Activated CD8-positive, alpha-beta memory T cell treated with anti-CD3 and anti-CD28 coated beads, Interleukin-2, amount 50 U/mL, for 1 hour (primary cell): ENCODE results near the gene SIL1.
"Not testable (repeated sequence)": the region's sequence is repeated elsewhere in the genome, so short reads cannot be mapped to it uniquely, and the experiment has no call there.

Source experiments
- DNase-seq: peaks from one replicate; pipeline ENCODE4 v3.0.0-alpha.2; 2020; ENCODE audit errors: extremely low read depth

SIL1 gene

DNA sequence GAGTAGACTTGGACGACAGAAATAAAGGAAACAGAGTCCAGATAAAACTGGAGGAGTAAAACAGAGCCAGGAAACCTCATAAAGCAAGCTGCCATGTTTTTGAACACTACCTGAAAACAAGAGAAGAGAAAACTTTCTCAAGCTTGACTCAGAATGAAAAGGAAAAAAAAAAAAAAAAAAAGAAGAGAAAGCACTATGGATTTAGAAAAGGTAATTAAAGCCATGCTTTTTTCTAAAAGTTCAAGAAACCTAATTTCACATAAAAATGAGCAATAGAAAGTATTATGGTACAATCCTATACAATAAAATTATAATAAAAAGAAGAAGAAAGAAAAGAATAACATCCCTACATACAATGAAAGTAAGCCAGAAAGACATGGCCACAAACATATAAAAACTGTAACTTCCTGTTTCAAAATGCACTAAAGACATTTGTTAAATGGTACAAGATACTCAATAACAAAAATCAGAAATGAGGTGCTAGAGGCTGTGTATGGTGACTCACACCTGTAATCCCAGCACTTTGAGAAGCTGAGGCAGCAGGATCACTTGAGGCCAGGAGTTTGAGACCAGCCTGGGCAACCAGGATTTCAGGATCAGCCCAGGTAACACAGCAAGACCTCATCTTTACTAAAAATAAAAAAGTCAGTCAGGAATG, 129.5 kb downstream of the SIL1 start:
- DNase-seq, result no peak

DNA sequence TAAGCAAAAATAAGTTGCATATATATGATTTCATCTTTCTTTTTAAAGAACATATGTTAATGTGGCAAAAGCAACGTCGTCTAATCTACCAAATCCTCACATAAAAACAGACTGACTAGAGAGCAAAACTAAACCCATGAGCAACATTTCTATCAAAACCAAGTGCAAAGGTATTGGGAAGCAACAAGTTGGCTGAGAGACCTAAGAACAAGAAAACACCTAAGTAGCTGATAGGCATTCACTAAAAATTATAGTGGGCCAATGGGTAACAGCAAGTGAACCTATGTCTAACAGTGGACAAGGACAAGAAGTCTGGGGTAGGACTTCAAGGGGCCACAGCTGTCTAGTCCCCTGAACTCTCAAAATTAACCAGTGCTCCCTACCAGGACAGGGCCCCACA, 130.1 kb downstream of the SIL1 start:
- no peak for DNase-seq

- no peak for DNase-seq
Observed at GRCh38 chr5:139065306-139065705, 132.9 kb downstream of the SIL1 start.

- no peak for DNase-seq
Observed at GRCh38 chr5:139064613-139065012, 133.6 kb downstream of the SIL1 start.

DNA sequence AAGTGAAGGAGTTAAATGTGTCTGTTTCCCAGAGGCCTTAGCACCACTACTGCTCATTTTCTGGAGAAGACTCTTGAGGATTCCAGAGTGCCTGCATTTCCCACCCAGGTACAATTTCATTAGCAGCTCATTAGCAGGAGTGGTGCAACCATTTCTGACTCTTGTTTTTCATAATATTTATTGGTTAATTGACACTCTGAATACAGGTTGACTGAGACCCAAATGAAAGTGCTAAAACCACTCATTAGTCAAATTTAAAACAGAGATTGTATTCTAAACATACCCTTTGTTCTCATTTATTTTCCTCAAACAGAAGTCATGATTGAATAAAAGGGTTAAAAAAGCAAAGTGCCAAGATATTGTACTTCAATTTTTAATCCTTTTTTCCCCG, 134.5 kb downstream of the SIL1 start:
- no peak for DNase-seq

GRCh38 chr5:139062910-139063663, 135.1 kb downstream of the SIL1 start:
- no peak for DNase-seq

GRCh38 chr5:139061856-139062255, 136.3 kb downstream of the SIL1 start:
- DNase-seq, result no peak

- DNase-seq, result no peak
Observed at GRCh38 chr5:139061274-139061673, 136.9 kb downstream of the SIL1 start.

DNA sequence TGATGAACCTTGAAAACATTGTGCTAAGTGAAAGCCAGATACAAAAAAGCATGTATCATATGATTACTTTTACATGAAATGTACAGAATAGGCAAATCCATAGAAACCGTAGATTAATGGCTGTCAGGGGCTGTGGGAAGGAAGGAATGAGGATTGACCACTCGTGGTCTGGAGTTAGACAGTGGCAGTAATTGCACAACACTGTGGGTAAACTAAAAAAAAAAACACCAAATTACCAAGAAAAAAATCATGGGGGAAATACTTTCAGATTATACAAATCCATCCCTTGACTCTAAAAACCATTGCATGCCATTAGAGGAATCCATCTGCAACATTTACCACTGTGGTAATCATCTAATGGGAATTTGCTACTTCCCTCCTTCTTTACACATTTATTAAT, 140.0 kb downstream of the SIL1 start:
- DNase-seq, result no peak

DNA sequence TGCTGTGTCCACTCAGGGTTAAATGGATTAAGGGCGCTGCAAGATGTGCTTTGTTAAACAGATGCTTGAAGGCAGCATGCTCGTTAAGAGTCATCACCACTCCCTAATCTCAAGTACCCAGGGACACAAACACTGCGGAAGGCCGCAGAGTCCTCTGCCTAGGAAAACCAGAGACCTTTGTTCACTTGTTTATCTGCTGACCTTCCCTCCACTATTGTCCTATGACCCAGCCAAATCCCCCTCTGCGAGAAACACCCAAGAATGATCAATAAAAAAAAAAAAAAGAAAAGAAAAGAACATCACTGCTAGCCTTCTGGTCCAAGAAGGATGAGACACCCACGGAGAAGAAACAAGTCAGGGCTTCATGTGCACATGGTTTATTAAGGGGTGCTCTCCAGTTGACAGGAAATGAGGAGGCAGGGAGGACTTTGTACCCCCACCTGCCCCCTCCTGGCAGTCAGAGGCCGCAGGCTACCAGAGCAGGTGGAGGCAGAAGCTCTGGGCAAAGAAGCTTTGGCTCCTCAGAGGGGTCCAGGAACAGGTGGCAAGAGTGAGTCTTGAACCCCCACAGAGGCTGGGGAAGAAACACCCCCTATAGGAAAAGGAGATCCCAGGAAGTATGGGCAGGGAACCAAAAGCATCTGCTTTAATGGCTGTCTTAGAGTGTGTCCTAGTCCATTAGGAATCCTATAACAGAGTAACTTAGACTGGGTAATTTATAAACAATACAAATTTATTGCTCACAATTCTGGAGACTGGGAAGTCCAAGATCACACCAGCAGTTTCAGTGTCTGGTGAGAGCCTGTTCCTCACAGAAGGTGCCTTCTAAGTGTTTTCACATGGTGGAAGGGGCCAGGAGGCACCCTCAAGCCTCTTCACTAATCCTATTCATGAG, 140.9 kb downstream of the SIL1 start:
- not testable (repeated sequence) for DNase-seq

GRCh38 chr5:139052975-139053374, 145.2 kb downstream of the SIL1 start:
- no peak for DNase-seq

- DNase-seq, result no peak
Observed at GRCh38 chr5:139051392-139051791, 146.8 kb downstream of the SIL1 start.

DNA sequence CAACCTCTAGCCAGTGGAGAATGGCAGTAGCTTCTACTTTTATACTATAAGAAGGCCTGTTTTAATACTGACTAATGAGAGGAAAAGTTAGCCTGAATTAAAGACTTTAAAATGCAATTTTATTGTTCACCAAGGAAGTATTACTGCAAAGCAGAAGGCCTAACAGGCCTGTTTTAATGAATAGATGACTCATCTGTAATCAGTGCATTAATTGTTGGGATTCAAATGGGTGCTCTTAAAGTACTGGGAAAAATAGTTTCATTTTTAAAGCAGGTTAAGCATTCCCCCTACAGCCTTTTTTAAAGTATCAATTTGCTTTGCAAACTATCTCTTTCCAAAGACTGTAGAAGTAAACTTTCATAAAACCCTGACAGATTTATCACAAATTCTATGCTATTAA, 147.7 kb downstream of the SIL1 start:
- DNase-seq, result no peak

GRCh38 chr5:139049780-139050179, 148.4 kb downstream of the SIL1 start:
- no peak for DNase-seq

GRCh38 chr5:139046551-139046950, 151.6 kb downstream of the SIL1 start:
- no peak for DNase-seq

GRCh38 chr5:139043157-139043905, 154.8 kb downstream of the SIL1 start:
- no peak for DNase-seq

DNA sequence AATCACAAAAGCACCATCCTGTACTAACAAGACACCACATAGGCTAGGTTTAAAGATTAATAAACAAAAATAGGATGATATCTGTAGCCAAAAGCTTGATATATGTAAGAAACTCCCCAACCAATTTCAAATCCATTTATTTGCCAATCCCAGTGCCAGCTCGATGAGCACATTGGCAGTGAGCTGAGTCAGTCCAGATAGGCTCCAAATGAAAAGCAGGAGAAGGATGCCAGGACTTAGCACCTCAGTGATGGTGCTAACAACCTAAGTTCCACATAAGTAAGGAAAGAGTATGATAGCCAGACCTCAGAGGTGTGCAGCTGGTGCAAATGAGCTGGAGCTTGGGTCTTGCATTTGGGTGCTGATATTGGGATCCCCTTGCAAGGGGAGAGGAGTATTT, 158.1 kb downstream of the SIL1 start:
- no peak for DNase-seq

GRCh38 chr5:139038613-139039305, 159.4 kb downstream of the SIL1 start:
- no peak for DNase-seq

GRCh38 chr5:139037732-139038131, 160.4 kb downstream of the SIL1 start:
- DNase-seq, result no peak

DNA sequence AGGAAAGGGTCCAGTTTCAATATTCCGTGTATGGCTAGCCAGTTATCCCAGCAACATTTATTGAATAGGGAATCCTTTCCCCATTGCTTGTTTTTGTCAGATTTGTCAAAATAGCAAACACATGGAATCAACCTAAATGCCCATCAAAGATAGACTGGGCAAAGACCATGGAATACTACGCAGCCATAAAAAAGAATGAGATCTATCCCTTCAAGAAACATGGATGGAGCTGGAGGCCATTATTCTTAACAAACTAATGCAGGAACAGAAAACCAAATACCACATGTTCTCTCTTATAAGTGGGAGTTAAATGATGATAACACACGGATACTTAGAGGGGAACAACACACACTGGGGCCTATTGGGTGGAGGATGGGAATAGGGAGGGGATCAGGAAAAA, 161.8 kb downstream of the SIL1 start:
- DNase-seq, result not testable (repeated sequence)

DNA sequence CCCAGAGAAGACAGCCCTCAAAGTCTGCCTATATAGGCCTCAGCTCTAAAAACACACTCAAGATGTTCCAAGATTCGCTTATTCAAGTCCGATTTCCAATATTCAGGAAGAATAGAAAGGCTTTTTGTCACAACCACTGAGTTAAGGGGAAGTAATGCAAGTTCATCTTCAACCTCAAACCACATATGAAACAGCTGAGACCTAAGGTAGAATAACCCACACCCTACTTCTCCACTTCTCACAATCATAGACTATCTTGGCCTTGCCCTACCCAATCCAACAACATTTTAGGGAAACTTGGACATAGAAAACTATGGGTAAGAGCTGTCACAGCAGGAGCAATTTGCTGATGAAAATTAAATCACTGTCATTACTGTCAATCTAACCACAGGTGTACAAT, 171.0 kb downstream of the SIL1 start:
- DNase-seq, result no peak
